Amniotic stem cell (primary cell): ENCODE data around the gene PCCB.
"Not testable (repeated sequence)": the region's sequence is repeated elsewhere in the genome, so short reads cannot be mapped to it uniquely, and the experiment has no call there.

Experiments
- DNase-seq: peaks from one replicate; lab custom pipeline; 2025; lab: John Stamatoyannopoulos, UW

The PCCB gene

GRCh38 chr3:136327671-136328070 is 77.5 kb downstream of the PCCB start:
- no peak for DNase-seq

- DNase-seq: no peak
Observed at GRCh38 chr3:136329593-136329992, 79.5 kb downstream of the PCCB start.

- DNase-seq: no peak
Observed at GRCh38 chr3:136330900-136331299, 80.8 kb downstream of the PCCB start.

- no peak for DNase-seq
Observed at GRCh38 chr3:136332302-136332701, 82.2 kb downstream of the PCCB start.

GRCh38 chr3:136332776-136333175 is 82.6 kb downstream of the PCCB start:
- DNase-seq: peak; percentile 42

GRCh38 chr3:136334209-136334608 is 84.1 kb downstream of the PCCB start:
- DNase-seq: no peak

- not testable (repeated sequence) for DNase-seq
Observed at GRCh38 chr3:136334726-136335125, 84.6 kb downstream of the PCCB start.

- peak; percentile 2 for DNase-seq
Observed at GRCh38 chr3:136336329-136337100, 86.4 kb downstream of the PCCB start.

- DNase-seq: no peak
Observed at GRCh38 chr3:136343446-136343845, 93.3 kb downstream of the PCCB start.

- peak; percentile 72 for DNase-seq
Observed at GRCh38 chr3:136343873-136344555, 93.9 kb downstream of the PCCB start.

- DNase-seq: no peak
Observed at GRCh38 chr3:136346486-136346885, 96.3 kb downstream of the PCCB start.

GRCh38 chr3:136350132-136350531 is 100.0 kb downstream of the PCCB start:
- peak; percentile 61 for DNase-seq

GRCh38 chr3:136350557-136350956 is 100.4 kb downstream of the PCCB start:
- DNase-seq: no peak

GRCh38 chr3:136351351-136351750 is 101.2 kb downstream of the PCCB start:
- no peak for DNase-seq

- DNase-seq: no peak
Observed at GRCh38 chr3:136351905-136352304, 101.8 kb downstream of the PCCB start.

- DNase-seq: no peak
Observed at GRCh38 chr3:136353461-136353860, 103.3 kb downstream of the PCCB start.

- no peak for DNase-seq
Observed at GRCh38 chr3:136366289-136366688, 116.1 kb downstream of the PCCB start.

GRCh38 chr3:136375800-136376199 is 125.7 kb downstream of the PCCB start:
- not testable (repeated sequence) for DNase-seq

- DNase-seq: no peak
Observed at GRCh38 chr3:136377508-136377907, 127.4 kb downstream of the PCCB start.

- DNase-seq: no peak
Observed at GRCh38 chr3:136378011-136378410, 127.9 kb downstream of the PCCB start.
